ENCODE measurements around the gene LEP. TPM values are rescaled to one million over a fixed set of nuclear protein-coding genes. Genes with fewer than 3 reads are reported as not detected.
"Not testable (repeated sequence)": the region's sequence is repeated elsewhere in the genome, so short reads cannot be mapped to it uniquely, and the experiment has no call there.

Gene LEP
- total RNA-seq, 1 donor from 2014 or later, result 7.4 TPM

- Histone ChIP-seq H3K4me3 (no peak overlapping the region), H3K27ac (no peak overlapping the region), H3K4me1 (no peaks in the 10 kb centered on the region), H3K27me3 (no peaks in the 10 kb centered on the region), H3K36me3 (no peaks in the 10 kb centered on the region), H3K9me3 (no peaks in the 10 kb centered on the region)
- DNase-seq (ENCODE audit: extremely low spot score in 2 of 2), result no peak
- intact Hi-C loops (cut with DNase I), result no loop called here
- TF ChIP-seq CTCF (IDR thresholded peaks at IDR 0.05), result no peak
- no peak for TF ChIP-seq POLR2A (IDR thresholded peaks at IDR 0.05)
- no peak for TF ChIP-seq POLR2AphosphoS5 (IDR thresholded peaks at IDR 0.05; ENCODE audit: insufficient read depth in 1 of 2, low read depth in 1 of 2)
These were observed 6.5 kb upstream of the LEP start for GRCh38 chr7:128234476-128235026.

- Histone ChIP-seq H3K4me1 (no peaks in the 10 kb centered on the region), H3K27ac (no peak overlapping the region), H3K9me3 (no peaks in the 10 kb centered on the region), H3K36me3 (no peaks in the 10 kb centered on the region), H3K27me3 (peaks cover 2% of the 10 kb centered on the region), H3K4me3 (no peak overlapping the region)
- intact Hi-C loops (cut with DNase I), result no loop called here
- TF ChIP-seq POLR2A (IDR thresholded peaks at IDR 0.05) (no peak), CTCF (IDR thresholded peaks at IDR 0.05) (no peak), POLR2AphosphoS5 (IDR thresholded peaks at IDR 0.05; ENCODE audit: insufficient read depth in 1 of 2, low read depth in 1 of 2) (no peak)
- DNase-seq (ENCODE audit: extremely low spot score in 2 of 2), result no peak
These were observed 5.6 kb upstream of the LEP start for GRCh38 chr7:128235471-128235870.

- H3K27me3 ChIP-seq, result peaks cover 3% of the 10 kb centered on the region
- H3K36me3 ChIP-seq, result no peaks in the 10 kb centered on the region
- H3K9me3 ChIP-seq, result no peaks in the 10 kb centered on the region
- intact Hi-C loops (cut with DNase I), result no loop called here
- H3K4me1 ChIP-seq, result no peaks in the 10 kb centered on the region
- H3K4me3 ChIP-seq, result no peak overlapping the region
- no peak overlapping the region for H3K27ac ChIP-seq
- TF ChIP-seq POLR2A (IDR thresholded peaks at IDR 0.05), result no peak
- no peak for TF ChIP-seq POLR2AphosphoS5 (IDR thresholded peaks at IDR 0.05; ENCODE audit: insufficient read depth in 1 of 2, low read depth in 1 of 2)
- no peak for TF ChIP-seq CTCF (IDR thresholded peaks at IDR 0.05)
- DNase-seq (ENCODE audit: extremely low spot score in 2 of 2), result no peak
These were observed 4.0 kb upstream of the LEP start for GRCh38 chr7:128236924-128237586.

GRCh38 chr7:128239146-128239545 is 1.9 kb upstream of the LEP start:
- H3K4me1 ChIP-seq; DNase-seq (ENCODE audit: extremely low spot score in 2 of 2); H3K36me3 ChIP-seq; H3K4me3 ChIP-seq; H3K27ac ChIP-seq; H3K27me3 ChIP-seq; H3K9me3 ChIP-seq; intact Hi-C loops (cut with DNase I): not testable (repeated sequence)

- TF ChIP-seq CTCF (IDR thresholded peaks at IDR 0.05) (no peak), POLR2A (IDR thresholded peaks at IDR 0.05) (no peak), POLR2AphosphoS5 (IDR thresholded peaks at IDR 0.05; ENCODE audit: insufficient read depth in 1 of 2, low read depth in 1 of 2) (no peak)
- Histone ChIP-seq H3K4me3 (no peak overlapping the region), H3K27me3 (peaks cover 3% of the 10 kb centered on the region), H3K4me1 (no peaks in the 10 kb centered on the region), H3K9me3 (no peaks in the 10 kb centered on the region), H3K36me3 (no peaks in the 10 kb centered on the region), H3K27ac (no peak overlapping the region)
- intact Hi-C loops (cut with DNase I), result no loop called here
- no peak for DNase-seq (ENCODE audit: extremely low spot score in 2 of 2)
These were observed 1.6 kb downstream of the LEP start for GRCh38 chr7:128242661-128243060.
